WTC11 (cell line): Measurements from ENCODE around the gene WSCD1. TPM values are rescaled to one million over a fixed set of nuclear protein-coding genes. Genes with fewer than 3 reads are reported as not detected.

Experiments
- ATAC-seq: fragments of 200-7000 bp; cut with Tn5 transposase; 2 replicates; pipeline ENCODE4 v1.10.0; 2021; ENCODE audit warnings: mild to moderate bottlenecking, moderate library complexity
- CTCF ChIA-PET: fragments of 300-600 bp; sonication (Branson Sonifier 250); formaldehyde crosslinking; loops from one replicate; lab custom pipeline; 2021; ENCODE audit warnings: antibody characterized with exemption; lab: Charles Lee
- POLR2A ChIA-PET: fragments of 350-600 bp; sonication (Branson Sonifier 250); formaldehyde crosslinking; loops from one replicate; lab custom pipeline; 2021; ENCODE audit warnings: antibody characterized with exemption; lab: Charles Lee
- DNase-seq: peaks from one replicate; pipeline ENCODE4 v3.0.0; 2021; ENCODE audit warnings: low spot score
- H3K27ac Mint-ChIP-seq: 2 replicates; pipeline ENCODE4 v1.8.0; 2021; ENCODE audit warnings: mixed read lengths
- H3K27me3 Mint-ChIP-seq: 2 replicates; pipeline ENCODE4 v1.8.0; 2021; ENCODE audit warnings: low read depth, mild to moderate bottlenecking, moderate library complexity, mixed read lengths
- H3K36me3 Mint-ChIP-seq: 2 replicates; pipeline ENCODE4 v1.8.0; 2021; ENCODE audit warnings: mixed read lengths
- H3K4me1 Mint-ChIP-seq: 2 replicates; pipeline ENCODE4 v1.8.0; 2022; ENCODE audit warnings: mixed read lengths
- H3K4me3 Mint-ChIP-seq: 2 replicates; pipeline ENCODE4 v1.8.0; 2021; ENCODE audit warnings: mild to moderate bottlenecking, moderate library complexity, mixed read lengths
- H3K9me3 Mint-ChIP-seq: 2 replicates; pipeline ENCODE4 v1.8.0; 2021; ENCODE audit warnings: mixed read lengths
- AR ChIP-seq: fragments of 250-450 bp; sonication (Bioruptor Pico); IDR thresholded peaks from 2 replicates; pipeline ENCODE4 v1.9.0; 2021; ENCODE audit warnings: mild to moderate bottlenecking
- ATF6 ChIP-seq: sonication (generic); formaldehyde crosslinking; IDR thresholded peaks from 2 replicates; pipeline ENCODE4 v1.8.1; 2023; ENCODE audit warnings: mild to moderate bottlenecking, missing genetic modification reagents
- CBFB ChIP-seq: sonication (generic); formaldehyde crosslinking; IDR thresholded peaks from 2 replicates; pipeline ENCODE4 v1.8.1; 2022; ENCODE audit warnings: mild to moderate bottlenecking, low read depth, missing genetic modification reagents
- CDX4 ChIP-seq: fragments of 250-450 bp; sonication (Bioruptor Pico); IDR thresholded peaks from 2 replicates; pipeline ENCODE4 v1.9.0; 2021; ENCODE audit warnings: moderate library complexity, mild to moderate bottlenecking, inconsistent platforms, borderline replicate concordance
- E2F1 ChIP-seq: sonication (generic); formaldehyde crosslinking; IDR thresholded peaks from 2 replicates; pipeline ENCODE4 v1.8.0; 2022; ENCODE audit warnings: mild to moderate bottlenecking, missing genetic modification reagents
- E2F4 ChIP-seq: sonication (generic); formaldehyde crosslinking; IDR thresholded peaks from 2 replicates; pipeline ENCODE4 v1.8.1; 2022; ENCODE audit warnings: low read depth, mild to moderate bottlenecking, moderate library complexity, missing genetic modification reagents, borderline replicate concordance
- ETV6 ChIP-seq: sonication (generic); formaldehyde crosslinking; IDR thresholded peaks from 2 replicates; pipeline ENCODE4 v1.8.1; 2022; ENCODE audit warnings: mild to moderate bottlenecking, missing genetic modification reagents
- FOXK1 ChIP-seq: sonication (generic); formaldehyde crosslinking; IDR thresholded peaks from 2 replicates; pipeline ENCODE4 v1.8.0; 2022; ENCODE audit warnings: mild to moderate bottlenecking, moderate library complexity, missing genetic modification reagents
- FOXP1 ChIP-seq: sonication (generic); formaldehyde crosslinking; IDR thresholded peaks from 2 replicates; pipeline ENCODE4 v1.8.0; 2022; ENCODE audit warnings: missing genetic modification reagents, mild to moderate bottlenecking, moderate library complexity, borderline replicate concordance
- GRHL2 ChIP-seq: fragments of 250-450 bp; sonication (Bioruptor Pico); IDR thresholded peaks from 2 replicates; pipeline ENCODE4 v1.8.0; 2022; ENCODE audit warnings: mild to moderate bottlenecking, moderate library complexity; ENCODE audit not compliant: insufficient replicate concordance, severe bottlenecking
- GTF2I ChIP-seq: fragments of 250-450 bp; sonication (Bioruptor Pico); conservative IDR thresholded peaks from 2 replicates; pipeline ENCODE4 v1.4.0; 2021; ENCODE audit warnings: mild to moderate bottlenecking
- HMGA2 ChIP-seq: fragments of 250-450 bp; sonication (Bioruptor Pico); IDR thresholded peaks from 2 replicates; pipeline ENCODE4 v1.4.0; 2021; ENCODE audit warnings: mild to moderate bottlenecking, moderate library complexity
- HMGXB4 ChIP-seq: sonication (generic); formaldehyde crosslinking; IDR thresholded peaks from 2 replicates; pipeline ENCODE4 v1.8.1; 2023; ENCODE audit warnings: mild to moderate bottlenecking, moderate library complexity, missing genetic modification reagents
- NFATC4 ChIP-seq: fragments of 250-450 bp; sonication (Bioruptor Pico); IDR thresholded peaks from 2 replicates; pipeline ENCODE4 v1.9.0; 2021; ENCODE audit warnings: mild to moderate bottlenecking
- NFE2L1 ChIP-seq: sonication (generic); formaldehyde crosslinking; IDR thresholded peaks from 2 replicates; pipeline ENCODE4 v1.8.1; 2023; ENCODE audit warnings: missing genetic modification reagents
- STAT6 ChIP-seq: sonication (generic); formaldehyde crosslinking; conservative IDR thresholded peaks from 2 replicates; pipeline ENCODE4 v1.8.1; 2023; ENCODE audit warnings: mild to moderate bottlenecking, low read depth, missing genetic modification reagents, moderate library complexity
- TEAD1 ChIP-seq: sonication (generic); formaldehyde crosslinking; IDR thresholded peaks from 2 replicates; pipeline ENCODE4 v1.8.0; 2022; ENCODE audit warnings: mild to moderate bottlenecking, missing genetic modification reagents
- TP53 ChIP-seq: sonication (generic); formaldehyde crosslinking; IDR thresholded peaks from 2 replicates; pipeline ENCODE4 v1.8.1; 2023; ENCODE audit warnings: mild to moderate bottlenecking, missing genetic modification reagents
- ZNF121 ChIP-seq: sonication (generic); formaldehyde crosslinking; IDR thresholded peaks from 2 replicates; pipeline ENCODE4 v1.8.0; 2023; ENCODE audit warnings: missing genetic modification reagents
- ZNF219 ChIP-seq: sonication (generic); formaldehyde crosslinking; IDR thresholded peaks from 2 replicates; pipeline ENCODE4 v1.8.0; 2023; ENCODE audit warnings: missing genetic modification reagents, mild to moderate bottlenecking, borderline replicate concordance
- ZNF396 ChIP-seq: fragments of 250-450 bp; sonication (Bioruptor Pico); IDR thresholded peaks from 2 replicates; pipeline ENCODE4 v1.8.0; 2021; ENCODE audit warnings: mild to moderate bottlenecking, moderate library complexity, borderline replicate concordance
- ZNF512 ChIP-seq: sonication (generic); formaldehyde crosslinking; IDR thresholded peaks from 2 replicates; pipeline ENCODE4 v1.8.1; 2022; ENCODE audit warnings: missing genetic modification reagents, borderline replicate concordance
- total RNA-seq: library from RNA; stranded (reverse); gene quantifications from 3 replicates; pipeline ENCODE4 v1.2.3, GENCODE V29; 2021

The WSCD1 gene
- total RNA-seq, 1 experiment from 2014 or later = 57.5 TPM

GRCh38 chr17:6024576-6024975 lies 45.6 kb upstream of the WSCD1 start (continued):
- TF ChIP-seq ZNF219 (CRISPR knock-in tag) (no peak), NFE2L1 (CRISPR knock-in tag) (no peak), FOXP1 (CRISPR knock-in tag) (no peak), E2F4 (no peak), E2F1 (CRISPR knock-in tag) (no peak), ETV6 (CRISPR knock-in tag) (no peak), ATF6 (CRISPR knock-in tag) (no peak), ZNF512 (no peak), CDX4 (no peak), CBFB (CRISPR knock-in tag) (no peak), ZNF396 (CRISPR knock-in tag) (no peak)

- H3K27ac Mint-ChIP-seq = no peak overlapping the region
- H3K4me1 Mint-ChIP-seq = peaks cover 10% of the 10 kb centered on the region
- ATAC-seq = no peak
- H3K27me3 Mint-ChIP-seq = no peaks in the 10 kb centered on the region; the same call in 1 of the 2 replicates
- CTCF ChIA-PET = no interaction called here
- no peaks in the 10 kb centered on the region for H3K36me3 Mint-ChIP-seq
- peaks cover 8% of the 10 kb centered on the region for H3K9me3 Mint-ChIP-seq
- DNase-seq = no peak
- H3K4me3 Mint-ChIP-seq = no peak overlapping the region
- POLR2A ChIA-PET = no interaction called here
- no peak for TF ChIP-seq HMGXB4
- TF ChIP-seq GRHL2 = no peak
- TF ChIP-seq GTF2I = no peak
- TF ChIP-seq HMGA2 (CRISPR knock-in tag) = no peak
- no peak for TF ChIP-seq FOXK1
- TF ChIP-seq TP53 (CRISPR knock-in tag) = no peak
- TF ChIP-seq TEAD1 (CRISPR knock-in tag) = no peak
- no peak for TF ChIP-seq NFATC4
- TF ChIP-seq STAT6 (CRISPR knock-in tag) = no peak
- TF ChIP-seq AR (CRISPR knock-in tag) = no peak
- no peak for TF ChIP-seq ZNF121 (CRISPR knock-in tag)
Observed at GRCh38 chr17:6027342-6028024, 42.7 kb upstream of the WSCD1 start.
